PFSK-1 (cell line): ENCODE measurements around the gene CWC15.

ENCODE experiments used
- SIN3A ChIP-seq: IDR thresholded peaks from 2 replicates; pipeline ENCODE4 v1.6.1; 2012; ENCODE audit warnings: mild to moderate bottlenecking, low read length, moderate library complexity, borderline replicate concordance; ENCODE audit not compliant: insufficient read depth
- TAF1 ChIP-seq: IDR thresholded peaks from 2 replicates; pipeline ENCODE4 v1.6.1; 2012; ENCODE audit warnings: low read length, control low read depth, borderline replicate concordance; ENCODE audit not compliant: insufficient read depth

GRCh38 chr11:94954753-94955152 is 18.6 kb downstream of the CWC15 start:
- TF ChIP-seq TAF1 = no peak
- no peak for TF ChIP-seq SIN3A
